PFSK-1 (cell line): ENCODE measurements around the gene OR5C1.

Experiments
- FOXP2 ChIP-seq: optimal IDR thresholded peaks from 2 replicates; pipeline ENCODE3; 2011; ENCODE audit warnings: borderline replicate concordance, control low read depth, inconsistent platforms; ENCODE audit not compliant: insufficient read depth; ENCODE audit errors: extremely low read length, extremely low read depth
- POLR2AphosphoS5 ChIP-seq: IDR thresholded peaks from 2 replicates; pipeline ENCODE4 v1.6.1; 2012; ENCODE audit warnings: low read depth, mild to moderate bottlenecking, control low read depth, low read length, moderate library complexity
- SIN3A ChIP-seq: IDR thresholded peaks from 2 replicates; pipeline ENCODE4 v1.6.1; 2012; ENCODE audit warnings: mild to moderate bottlenecking, low read length, moderate library complexity, borderline replicate concordance; ENCODE audit not compliant: insufficient read depth
- TAF1 ChIP-seq: IDR thresholded peaks from 2 replicates; pipeline ENCODE4 v1.6.1; 2012; ENCODE audit warnings: low read length, control low read depth, borderline replicate concordance; ENCODE audit not compliant: insufficient read depth
- TF ChIP-seq, protein P1 (sequence below), 2 experiments: IDR thresholded peaks; 2 replicates each; pipeline versions ENCODE4 v1.6.1 to v1.8.0; 2011 to 2012; ENCODE audit warnings: low read depth in 2 of 2, low read length in 2 of 2, control low read depth in 1 of 2, inconsistent platforms in 1 of 2, mild to moderate bottlenecking in 1 of 2, moderate library complexity in 1 of 2; ENCODE audit not compliant: insufficient read depth in 1 of 2

OR5C1 gene

DNA sequence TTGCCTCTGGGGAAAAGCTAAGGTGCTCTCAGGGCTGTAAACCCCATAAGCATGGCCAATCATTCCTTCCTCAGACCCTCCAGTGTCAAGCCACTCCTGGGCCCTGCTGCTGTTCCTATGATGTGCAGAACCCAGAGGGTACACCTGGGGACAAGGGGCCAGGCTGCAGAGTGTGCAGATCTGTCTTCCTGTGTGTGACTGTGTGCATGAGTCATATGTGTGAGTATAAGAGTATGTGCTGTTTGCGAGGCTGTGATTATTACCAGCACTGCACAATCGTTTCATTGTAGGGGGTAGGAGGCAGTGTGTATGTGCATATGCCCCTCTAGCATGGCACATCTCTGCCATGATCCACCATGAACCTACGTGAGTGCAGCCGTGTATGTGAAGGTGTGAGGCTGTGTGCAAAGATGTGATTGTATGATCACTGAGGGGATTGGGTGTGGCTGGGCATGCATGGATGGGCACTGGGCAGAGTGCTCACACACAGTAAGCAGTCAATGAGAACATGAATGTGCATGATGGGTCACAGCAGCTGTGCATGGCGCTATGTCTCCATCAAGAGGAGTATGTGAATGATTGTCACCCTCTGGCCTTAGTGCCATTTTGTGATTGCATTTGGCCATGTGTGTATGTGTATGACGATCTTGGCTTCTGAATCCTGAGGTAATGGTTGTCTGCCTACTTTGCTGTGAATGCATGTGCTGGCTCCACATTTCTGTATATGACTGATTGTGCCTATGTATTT is 8.8 kb downstream of the OR5C1 start:
- TF ChIP-seq TAF1 = no peak
- no peak for TF ChIP-seq FOXP2
- TF ChIP-seq, protein P1, sequence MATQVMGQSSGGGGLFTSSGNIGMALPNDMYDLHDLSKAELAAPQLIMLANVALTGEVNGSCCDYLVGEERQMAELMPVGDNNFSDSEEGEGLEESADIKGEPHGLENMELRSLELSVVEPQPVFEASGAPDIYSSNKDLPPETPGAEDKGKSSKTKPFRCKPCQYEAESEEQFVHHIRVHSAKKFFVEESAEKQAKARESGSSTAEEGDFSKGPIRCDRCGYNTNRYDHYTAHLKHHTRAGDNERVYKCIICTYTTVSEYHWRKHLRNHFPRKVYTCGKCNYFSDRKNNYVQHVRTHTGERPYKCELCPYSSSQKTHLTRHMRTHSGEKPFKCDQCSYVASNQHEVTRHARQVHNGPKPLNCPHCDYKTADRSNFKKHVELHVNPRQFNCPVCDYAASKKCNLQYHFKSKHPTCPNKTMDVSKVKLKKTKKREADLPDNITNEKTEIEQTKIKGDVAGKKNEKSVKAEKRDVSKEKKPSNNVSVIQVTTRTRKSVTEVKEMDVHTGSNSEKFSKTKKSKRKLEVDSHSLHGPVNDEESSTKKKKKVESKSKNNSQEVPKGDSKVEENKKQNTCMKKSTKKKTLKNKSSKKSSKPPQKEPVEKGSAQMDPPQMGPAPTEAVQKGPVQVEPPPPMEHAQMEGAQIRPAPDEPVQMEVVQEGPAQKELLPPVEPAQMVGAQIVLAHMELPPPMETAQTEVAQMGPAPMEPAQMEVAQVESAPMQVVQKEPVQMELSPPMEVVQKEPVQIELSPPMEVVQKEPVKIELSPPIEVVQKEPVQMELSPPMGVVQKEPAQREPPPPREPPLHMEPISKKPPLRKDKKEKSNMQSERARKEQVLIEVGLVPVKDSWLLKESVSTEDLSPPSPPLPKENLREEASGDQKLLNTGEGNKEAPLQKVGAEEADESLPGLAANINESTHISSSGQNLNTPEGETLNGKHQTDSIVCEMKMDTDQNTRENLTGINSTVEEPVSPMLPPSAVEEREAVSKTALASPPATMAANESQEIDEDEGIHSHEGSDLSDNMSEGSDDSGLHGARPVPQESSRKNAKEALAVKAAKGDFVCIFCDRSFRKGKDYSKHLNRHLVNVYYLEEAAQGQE (IDR thresholded peaks at IDR 0.05; ENCODE audit: insufficient read depth in 1 of 2, low read depth in 2 of 2, low read length in 2 of 2) = no peak
- no peak for TF ChIP-seq POLR2AphosphoS5
- TF ChIP-seq SIN3A = no peak

DNA sequence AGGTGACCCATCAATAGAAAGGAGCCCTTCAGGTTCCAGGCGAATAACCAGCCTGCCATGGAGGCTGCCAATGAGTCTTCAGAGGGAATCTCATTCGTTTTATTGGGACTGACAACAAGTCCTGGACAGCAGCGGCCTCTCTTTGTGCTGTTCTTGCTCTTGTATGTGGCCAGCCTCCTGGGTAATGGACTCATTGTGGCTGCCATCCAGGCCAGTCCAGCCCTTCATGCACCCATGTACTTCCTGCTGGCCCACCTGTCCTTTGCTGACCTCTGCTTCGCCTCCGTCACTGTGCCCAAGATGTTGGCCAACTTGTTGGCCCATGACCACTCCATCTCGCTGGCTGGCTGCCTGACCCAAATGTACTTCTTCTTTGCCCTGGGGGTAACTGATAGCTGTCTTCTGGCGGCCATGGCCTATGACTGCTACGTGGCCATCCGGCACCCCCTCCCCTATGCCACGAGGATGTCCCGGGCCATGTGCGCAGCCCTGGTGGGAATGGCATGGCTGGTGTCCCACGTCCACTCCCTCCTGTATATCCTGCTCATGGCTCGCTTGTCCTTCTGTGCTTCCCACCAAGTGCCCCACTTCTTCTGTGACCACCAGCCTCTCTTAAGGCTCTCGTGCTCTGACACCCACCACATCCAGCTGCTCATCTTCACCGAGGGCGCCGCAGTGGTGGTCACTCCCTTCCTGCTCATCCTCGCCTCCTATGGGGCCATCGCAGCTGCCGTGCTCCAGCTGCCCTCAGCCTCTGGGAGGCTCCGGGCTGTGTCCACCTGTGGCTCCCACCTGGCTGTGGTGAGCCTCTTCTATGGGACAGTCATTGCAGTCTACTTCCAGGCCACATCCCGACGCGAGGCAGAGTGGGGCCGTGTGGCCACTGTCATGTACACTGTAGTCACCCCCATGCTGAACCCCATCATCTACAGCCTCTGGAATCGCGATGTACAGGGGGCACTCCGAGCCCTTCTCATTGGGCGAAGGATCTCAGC is 11.6 kb downstream of the OR5C1 start, which contains the start of gene OR1K1:
Gene OR1K1, plus strand, starts transcription at position 58 of the 995 bp plus-strand sequence. Its CDS starts 0 bp downstream, at position 58.
- no peak for TF ChIP-seq POLR2AphosphoS5
- TF ChIP-seq TAF1 = no peak

DNA sequence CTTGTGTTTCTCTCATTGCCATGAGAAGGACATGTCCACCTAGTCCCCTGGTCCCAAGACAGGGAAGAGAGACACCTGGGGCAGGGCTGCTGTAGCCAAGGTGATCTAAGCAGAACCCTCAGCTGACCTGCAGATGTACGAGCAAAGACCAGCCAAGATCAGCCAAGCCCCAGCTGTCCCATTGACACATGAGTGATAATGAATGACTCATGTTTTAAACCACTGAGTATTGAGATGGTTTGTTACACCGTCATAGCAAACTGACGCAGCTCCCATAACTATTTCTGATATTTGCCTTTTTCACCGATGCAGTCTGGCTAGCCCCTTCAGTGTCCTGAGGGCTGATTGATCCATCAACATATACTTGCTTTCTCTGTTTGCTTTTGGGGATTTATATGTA is 17.9 kb downstream of the OR5C1 start:
- TF ChIP-seq, protein P1 (IDR thresholded peaks at IDR 0.05; ENCODE audit: insufficient read depth in 1 of 2, low read depth in 2 of 2, low read length in 2 of 2) = no peak
- no peak for TF ChIP-seq FOXP2
- no peak for TF ChIP-seq POLR2AphosphoS5
- no peak for TF ChIP-seq TAF1
- no peak for TF ChIP-seq SIN3A

DNA sequence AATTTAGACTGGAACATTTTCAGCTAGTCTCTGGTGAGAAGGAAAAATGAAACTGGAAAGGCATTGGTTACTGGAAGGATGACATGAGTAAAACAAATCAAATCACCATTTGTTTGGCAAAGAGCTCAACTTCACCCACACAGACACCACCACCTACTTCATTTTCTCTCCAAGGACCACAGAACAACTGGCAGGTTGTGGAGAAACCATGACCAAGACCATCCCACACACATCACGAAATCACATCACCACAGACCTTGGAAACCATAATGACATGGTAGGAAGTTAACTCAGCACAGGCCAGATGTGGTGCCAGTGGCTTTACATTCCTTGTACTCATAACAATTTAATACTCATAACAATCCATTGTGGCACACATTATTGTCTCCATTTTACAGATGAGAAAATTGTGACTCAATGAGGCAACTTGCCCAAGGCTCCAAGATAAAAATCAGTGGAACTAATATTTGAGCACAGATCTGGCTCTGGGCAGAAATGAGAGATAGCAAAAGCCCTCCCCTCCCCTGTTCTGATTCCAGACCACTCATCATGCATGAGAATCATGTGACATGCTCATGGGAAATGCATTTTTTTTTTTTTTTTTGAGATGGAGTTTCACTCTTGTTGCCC is 18.7 kb downstream of the OR5C1 start:
- no peak for TF ChIP-seq TAF1
- no peak for TF ChIP-seq FOXP2
- TF ChIP-seq, protein P1 (IDR thresholded peaks at IDR 0.05; ENCODE audit: insufficient read depth in 1 of 2, low read depth in 2 of 2, low read length in 2 of 2) = no peak

DNA sequence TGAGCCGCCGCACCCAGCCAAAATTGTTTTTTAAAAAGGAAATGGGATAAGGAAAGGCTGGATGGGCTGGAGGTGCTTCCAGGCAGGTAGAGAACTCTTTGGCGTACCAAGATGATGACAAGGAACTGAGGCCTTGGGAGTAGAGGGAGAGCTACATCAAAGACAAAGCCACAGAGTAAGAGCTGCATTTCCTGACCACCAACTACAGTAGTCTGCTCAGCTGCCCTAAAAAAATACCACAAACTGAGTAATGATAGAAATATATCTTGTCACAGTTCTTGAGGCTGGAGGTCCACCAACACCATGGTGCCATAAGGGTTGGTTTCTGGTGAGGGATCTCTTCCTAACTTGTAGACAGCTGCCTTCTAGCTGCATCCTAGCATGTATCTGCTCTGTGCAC is 19.4 kb downstream of the OR5C1 start:
- TF ChIP-seq, protein P1 (IDR thresholded peaks at IDR 0.05; ENCODE audit: insufficient read depth in 1 of 2, low read depth in 2 of 2, low read length in 2 of 2) = no peak
